Tibial nerve (tissue), 4 donors: Measurements from ENCODE around the gene ETFA. TPM values are rescaled to one million over a fixed set of nuclear protein-coding genes. Genes with fewer than 3 reads are reported as not detected.

Experiments used
- DNase-seq, 2 donors: peaks; one replicate each; pipeline ENCODE4 v3.0.0-alpha.2; 2019; ENCODE audit warnings: low spot score in 2 of 2
- H3K27ac ChIP-seq, 4 donors: fragments of 200-600 bp; sonication (generic) in 3 of 4; one replicate each; pipeline ENCODE4 v1.5.1; 2017 to 2019; ENCODE audit warnings: mild to moderate bottlenecking in 1 of 4
- H3K27me3 ChIP-seq, 2 donors: fragments of 200-600 bp; sonication (generic) in 1 of 2; one replicate each; pipeline versions ENCODE4 v1.5.1 to v1.6.0; 2017 to 2019
- H3K36me3 ChIP-seq, 3 donors: fragments of 200-600 bp; sonication (generic); one replicate each; pipeline ENCODE4 v1.5.1; 2018 to 2019
- H3K4me1 ChIP-seq, 4 donors: fragments of 200-600 bp; sonication (generic) in 3 of 4; one replicate each; pipeline ENCODE4 v1.5.1; 2017 to 2019
- H3K4me3 ChIP-seq, 4 donors: fragments of 200-600 bp; sonication (generic) in 3 of 4; one replicate each; pipeline ENCODE4 v1.5.1; 2017 to 2019; ENCODE audit warnings: mild to moderate bottlenecking in 1 of 4, moderate library complexity in 1 of 4
- H3K9me3 ChIP-seq, 4 donors: fragments of 200-600 bp; sonication (generic) in 3 of 4; one replicate each; pipeline ENCODE4 v1.5.1; 2017 to 2019
- CTCF ChIP-seq, 5 experiments: fragments of 200-600 bp in 3 of 5; fragments of 450-650 bp in 2 of 5; sonication (generic) in 3 of 5; IDR thresholded peaks; one replicate each; pipeline ENCODE4 v1.5.1; 2016 to 2019; ENCODE audit warnings: antibody characterized with exemption in 5 of 5, mild to moderate bottlenecking in 3 of 5, moderate library complexity in 2 of 5
- EP300 ChIP-seq, 2 donors: sonication (generic); formaldehyde crosslinking; IDR thresholded peaks; one replicate each; pipeline ENCODE4 v1.6.1; 2017; ENCODE audit warnings: antibody characterized with exemption in 2 of 2, mild to moderate bottlenecking in 1 of 2
- POLR2A ChIP-seq, 2 donors: fragments of 450-650 bp; IDR thresholded peaks; one replicate each; pipeline ENCODE4 v1.6.1; 2017; ENCODE audit warnings: antibody characterized with exemption in 2 of 2, mild to moderate bottlenecking in 2 of 2, moderate library complexity in 2 of 2
- WGBS, 2 donors: methylation state at CpG; one replicate each; pipeline ENCODE4 v1.1.5; 2018; 5-methylcytosine and 5-hydroxymethylcytosine counted together
- total RNA-seq, 4 donors: library from RNA; depleted of rRNA; stranded (reverse); fragments of >200 nt; gene quantifications; one replicate each; pipeline ENCODE4 v1.1.0, GENCODE V29; 2016

The ETFA gene
- total RNA-seq, 4 donors from 2014 or later: 59.2 to 96.9 (median 75.5) TPM

GRCh38 chr15:76330080-76330680 is 18.9 kb upstream of the ETFA start:
- peak; percentile 29 to 45 (median 41) for TF ChIP-seq CTCF (IDR thresholded peaks at IDR 0.05)
- no peak for TF ChIP-seq EP300 (IDR thresholded peaks at IDR 0.05)
- DNase-seq: peak in 1 of 2 donors; percentile 55
- Histone ChIP-seq H3K27ac (no peak overlapping the region), H3K27me3 (peaks cover 5 to 78% of the 10 kb centered on the region in 2 donors), H3K4me1 (peaks cover 0 to 2% (median under 1%) of the 10 kb centered on the region in 4 donors), H3K36me3 (no peaks in the 10 kb centered on the region), H3K4me3 (no peak overlapping the region), H3K9me3 (no peaks in the 10 kb centered on the region)
- 65 to 73% methylated on average over 7 of the region's 7 CpGs for WGBS, 2 donors

GRCh38 chr15:76328958-76329357 is 17.7 kb upstream of the ETFA start:
- H3K36me3 ChIP-seq: no peaks in the 10 kb centered on the region

GRCh38 chr15:76328106-76328696 is 16.9 kb upstream of the ETFA start:
- TF ChIP-seq EP300 (IDR thresholded peaks at IDR 0.05) (no peak), CTCF (IDR thresholded peaks at IDR 0.05) (no peak), POLR2A (IDR thresholded peaks at IDR 0.05) (no peak)
- peaks cover 0 to 75% of the 10 kb centered on the region in 2 donors for H3K27me3 ChIP-seq
- no peaks in the 10 kb centered on the region for H3K9me3 ChIP-seq
- H3K36me3 ChIP-seq: no peaks in the 10 kb centered on the region
- H3K4me3 ChIP-seq: no peak overlapping the region
- H3K27ac ChIP-seq: no peak overlapping the region
- H3K4me1 ChIP-seq: no peaks in the 10 kb centered on the region
- WGBS, 2 donors: 86 to 88% methylated on average over 8 of the region's 8 CpGs
- no peak for DNase-seq

More at GRCh38 chr15:76328958-76329357, 17.7 kb upstream of the ETFA start:
- no peak overlapping the region for H3K27ac ChIP-seq
- no peaks in the 10 kb centered on the region for H3K4me1 ChIP-seq
- TF ChIP-seq EP300 (IDR thresholded peaks at IDR 0.05): no peak
- no peak for TF ChIP-seq CTCF (IDR thresholded peaks at IDR 0.05)
- no peak for TF ChIP-seq POLR2A (IDR thresholded peaks at IDR 0.05)
- H3K27me3 ChIP-seq: peaks cover 0 to 76% of the 10 kb centered on the region in 2 donors
- H3K9me3 ChIP-seq: no peaks in the 10 kb centered on the region
- no peak overlapping the region for H3K4me3 ChIP-seq
- WGBS, 2 donors: 79 to 83% methylated on average over 4 of the region's 4 CpGs
- DNase-seq: no peak

GRCh38 chr15:76327191-76328105 is 16.2 kb upstream of the ETFA start:
- WGBS, 2 donors: 77 to 87% methylated on average over 8 of the region's 8 CpGs
- Histone ChIP-seq H3K4me3 (no peak overlapping the region), H3K27me3 (peaks cover 0 to 74% of the 10 kb centered on the region in 2 donors), H3K36me3 (no peaks in the 10 kb centered on the region), H3K27ac (no peak overlapping the region), H3K4me1 (no peaks in the 10 kb centered on the region), H3K9me3 (no peaks in the 10 kb centered on the region)
- DNase-seq: no peak
- TF ChIP-seq CTCF (IDR thresholded peaks at IDR 0.05) (no peak), EP300 (IDR thresholded peaks at IDR 0.05) (no peak), POLR2A (IDR thresholded peaks at IDR 0.05) (no peak)
